ENCODE data around the gene HAUS1. TPM values are rescaled to one million over a fixed set of nuclear protein-coding genes. Genes with fewer than 3 reads are reported as not detected.

HAUS1 gene
- total and polyA plus RNA-seq, 11 donors: 6.7 to 18.6 (median 11.6) TPM

- intact Hi-C loops (cut with DNase I): loop anchor here in 2 of 10 donors (10.0 kb wide), 2 partner anchors 133 to 593 kb away; partner anchors contain the start of gene EPG5 (in 1 of the 2)
- peak; percentile 72 to 95 (median 83) for ATAC-seq
These were observed 6.2 kb upstream of the HAUS1 start, which contains the start of gene ATP5F1A for GRCh38 chr18:46097801-46098615. Gene ATP5F1A (minus strand): TSS chr18:46098296. CDS start chr18:46098231, 65 bp downstream.

GRCh38 chr18:46098616-46098933, 5.6 kb upstream of the HAUS1 start:
- TF ChIP-seq POLR2A (IDR thresholded peaks at IDR 0.05) (no peak), CTCF (IDR thresholded peaks at IDR 0.05) (no peak)
- 10 to 22% (median 16%) methylated on average over 9 to 16 of the region's 16 CpGs for WGBS, 4 donors
- H3K36me3 ChIP-seq: peaks cover 0 to 26% (median 15%) of the 10 kb centered on the region in 9 donors
- H3K4me1 ChIP-seq: peaks cover 0 to 41% (median 28%) of the 10 kb centered on the region in 12 donors
- H3K27ac ChIP-seq: peak overlapping the region; percentile 86 to 99 (median 96)
- peak overlapping the region; percentile 69 to 98 (median 84) for H3K4me3 ChIP-seq
- intact Hi-C loops (cut with DNase I): loop anchor here in 2 of 10 donors (10.0 kb wide), 2 partner anchors 134 to 594 kb away; partner anchors contain the start of gene EPG5 (in 1 of the 2)
- no peak for ATAC-seq
- DNase-seq: no peak
- no peaks in the 10 kb centered on the region for H3K27me3 ChIP-seq
- H3K9me3 ChIP-seq: no peaks in the 10 kb centered on the region

More at GRCh38 chr18:46097801-46098615, 6.2 kb upstream of the HAUS1 start, which contains the start of gene ATP5F1A:
- 0 to 1% (median 1%) methylated on average over 43 to 53 of the region's 53 CpGs for WGBS, 4 donors
- H3K4me3 ChIP-seq: peak within 1 kb of the TSS; percentile 69 to 98 (median 84)
- H3K27me3 ChIP-seq: no peaks in the 10 kb centered on the region
- peak; percentile 89 to 95 (median 94) for DNase-seq
- TF ChIP-seq POLR2A (IDR thresholded peaks at IDR 0.05): peak; percentile 71 to 83
- peak in 1 of 12 donors; percentile 20 for TF ChIP-seq CTCF (IDR thresholded peaks at IDR 0.05)
- peak within 1 kb of the TSS; percentile 86 to 99 (median 96) for H3K27ac ChIP-seq
- peaks cover 0 to 32% (median 20%) of the 10 kb centered on the region in 9 donors for H3K36me3 ChIP-seq
- no peaks in the 10 kb centered on the region for H3K9me3 ChIP-seq
- H3K4me1 ChIP-seq: peaks cover 0 to 46% (median 31%) of the 10 kb centered on the region in 12 donors

GRCh38 chr18:46099463-46099862, 4.7 kb upstream of the HAUS1 start:
- Histone ChIP-seq H3K27me3 (no peaks in the 10 kb centered on the region), H3K36me3 (peaks cover 0 to 17% (median 6%) of the 10 kb centered on the region in 9 donors), H3K9me3 (no peaks in the 10 kb centered on the region), H3K4me1 (peaks cover 0 to 37% (median 24%) of the 10 kb centered on the region in 12 donors), H3K4me3 (no peak overlapping the region), H3K27ac (no peak overlapping the region)
- no peak for DNase-seq
- ATAC-seq: no peak
- TF ChIP-seq POLR2A (IDR thresholded peaks at IDR 0.05) (no peak), CTCF (IDR thresholded peaks at IDR 0.05) (no peak)
- intact Hi-C loops (cut with DNase I): loop anchor here in 2 of 10 donors (10.0 kb wide), 2 partner anchors 135 to 595 kb away; partner anchors contain the start of gene EPG5 (in 1 of the 2)
- 95 to 98% (median 97%) methylated on average over 8 of the region's 8 CpGs for WGBS, 4 donors

GRCh38 chr18:46109386-46109785, 5.2 kb downstream of the HAUS1 start:
- H3K27me3 ChIP-seq: no peaks in the 10 kb centered on the region
- no peaks in the 10 kb centered on the region for H3K9me3 ChIP-seq
- H3K4me1 ChIP-seq: peaks cover 0 to 11% (median 5%) of the 10 kb centered on the region in 12 donors
- TF ChIP-seq CTCF (IDR thresholded peaks at IDR 0.05): no peak
- TF ChIP-seq POLR2A (IDR thresholded peaks at IDR 0.05): no peak
- H3K36me3 ChIP-seq: peaks cover 0 to 58% (median 14%) of the 10 kb centered on the region in 9 donors
- no peak overlapping the region for H3K27ac ChIP-seq
- intact Hi-C loops (cut with DNase I): no loop called here
- ATAC-seq (no peak), DNase-seq (no peak)
- WGBS, 4 donors: 91 to 98% (median 93%) methylated on average over 5 of the region's 5 CpGs
- H3K4me3 ChIP-seq: no peak overlapping the region

All from heart left ventricle (tissue), 16 donors.